ENCODE measurements around the gene CES1. TPM values are rescaled to one million over a fixed set of nuclear protein-coding genes. Genes with fewer than 3 reads are reported as not detected.

Gene CES1
- polyA plus RNA-seq, result not detected in 2 replicates

DNA sequence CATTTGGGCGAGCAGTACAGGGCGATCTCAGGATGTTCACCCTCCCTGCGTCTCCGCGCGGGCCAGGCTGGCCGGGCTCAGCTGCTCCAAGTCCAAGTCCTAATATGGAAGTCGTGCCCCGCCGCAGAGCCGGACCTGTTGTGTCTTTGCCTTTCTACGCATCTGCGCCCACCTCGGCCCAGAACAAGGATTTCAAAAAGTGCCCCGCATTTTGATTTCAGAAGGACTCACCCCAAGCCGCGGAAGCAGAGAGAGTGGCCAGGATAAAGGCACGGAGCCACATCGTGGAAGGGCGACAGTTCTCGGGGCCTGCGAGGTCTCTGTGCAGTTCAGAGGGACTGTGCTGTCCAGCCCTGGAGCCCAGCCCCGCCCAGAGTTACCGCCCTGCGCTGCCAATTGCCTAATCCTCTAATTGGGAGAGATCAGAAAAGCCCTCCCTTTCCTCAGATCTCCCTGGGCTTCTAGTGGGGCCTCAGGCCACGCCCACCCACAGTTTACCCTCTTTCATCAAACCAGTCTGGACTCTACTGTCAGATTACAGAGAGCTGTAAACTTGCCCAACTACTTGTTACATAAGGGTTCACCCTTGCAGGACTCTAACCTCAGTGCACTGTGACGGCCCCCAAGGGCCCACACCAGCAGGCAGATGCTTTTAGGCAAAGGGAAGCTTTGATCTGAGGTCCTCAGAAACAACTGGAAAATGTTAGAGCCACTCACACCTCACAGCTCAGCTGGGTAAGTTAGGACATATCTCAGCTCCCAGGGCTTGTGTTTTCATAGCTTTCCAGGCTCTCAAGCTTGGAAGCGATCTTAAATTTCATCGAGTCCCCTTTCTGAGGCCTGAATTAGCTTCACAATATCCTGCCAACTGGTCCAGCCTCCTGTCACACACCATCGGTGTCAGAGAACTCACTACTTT, at the start of gene CES1:
CES1 (minus strand) TSS at position 324 of the 919 bp plus-strand sequence; CDS start at position 283, 41 bp downstream.

DNA sequence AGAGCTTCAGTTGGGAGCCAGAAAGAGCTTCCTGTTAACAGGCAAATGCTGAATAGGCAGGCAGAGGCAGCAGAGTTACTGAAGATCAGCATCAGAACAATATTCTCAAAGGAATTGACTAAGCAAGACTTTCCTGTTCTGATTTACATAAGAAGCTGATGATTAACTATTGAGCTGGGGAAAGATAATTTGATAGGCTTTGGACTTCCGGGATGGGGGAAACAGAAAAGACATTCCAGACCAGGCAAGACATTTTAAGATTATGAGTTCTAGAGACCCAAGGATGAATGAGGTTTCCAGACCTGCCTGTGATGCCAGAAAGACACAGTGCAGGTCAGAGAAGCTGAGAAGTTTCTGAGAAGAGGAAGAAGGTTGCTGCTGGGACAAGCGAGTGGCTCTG, 42.4 kb upstream of the CES1 start, which contains the start of gene CES5A:
CES5A (minus strand) TSS at position 101 of the 400 bp plus-strand sequence. CDS start 152 bp downstream, outside the sequence.

Other genes starting within 250 kb of the CES1 start
- gene SLC6A2, start 177.1 kb downstream of the CES1 start, polyA plus RNA-seq, result not detected in 2 replicates
- gene CES5A, start 42.3 kb upstream of the CES1 start, polyA plus RNA-seq, result not detected in 2 replicates

Data from Purkinje cell (primary cell).